Activated CD8-positive, alpha-beta T cell treated with anti-CD3 and anti-CD28 coated beads for 36 hours (primary cell): ENCODE measurements around the gene MMP13. TPM values are rescaled to one million over a fixed set of nuclear protein-coding genes. Genes with fewer than 3 reads are reported as not detected.

ENCODE experiments used
- ATAC-seq: fragments of 200-7000 bp; cut with Tn5 transposase; one replicate; pipeline ENCODE4 v1.10.0; 2021; ENCODE audit warnings: mild to moderate bottlenecking, moderate library complexity
- CTCF ChIA-PET: fragments of 350-600 bp; sonication (Branson Sonifier 250); formaldehyde crosslinking; loops from one replicate; lab custom pipeline; 2021; ENCODE audit warnings: antibody characterized with exemption; lab: Charles Lee
- POLR2A ChIA-PET: fragments of 350-600 bp; sonication (Branson Sonifier 250); formaldehyde crosslinking; loops from one replicate; lab custom pipeline; 2021; ENCODE audit warnings: antibody characterized with exemption; lab: Charles Lee
- DNase-seq: peaks from one replicate; pipeline ENCODE4 v3.0.0-alpha.2; 2020
- H3K27ac Mint-ChIP-seq: one replicate; pipeline ENCODE4 v1.8.0; 2021; ENCODE audit warnings: mild to moderate bottlenecking, mixed read lengths
- H3K27me3 Mint-ChIP-seq: one replicate; pipeline ENCODE4 v1.8.0; 2021; ENCODE audit warnings: mixed read lengths
- H3K36me3 Mint-ChIP-seq: one replicate; pipeline ENCODE4 v1.8.0; 2021; ENCODE audit warnings: low read depth, mixed read lengths
- H3K4me1 Mint-ChIP-seq: one replicate; pipeline ENCODE4 v1.8.0; 2021; ENCODE audit warnings: low read depth, mixed read lengths
- H3K4me3 Mint-ChIP-seq: one replicate; pipeline ENCODE4 v1.8.0; 2021; ENCODE audit warnings: mild to moderate bottlenecking, moderate library complexity, mixed read lengths
- H3K9me3 Mint-ChIP-seq: one replicate; pipeline ENCODE4 v1.8.0; 2021; ENCODE audit warnings: mixed read lengths
- CTCF ChIP-seq: fragments of 200-600 bp; IDR thresholded peaks from one replicate; pipeline ENCODE4 v1.8.0; 2022; ENCODE audit warnings: antibody characterized with exemption, mild to moderate bottlenecking
- intact Hi-C: fragments of 100-400 bp; cut with micrococcal nuclease; formaldehyde crosslinking; loops from one replicate; pipeline ENCODE4 v1.10.0; 2022
- total RNA-seq, 2 experiments: library from RNA; stranded (reverse); gene quantifications; one replicate each; pipeline ENCODE4 v1.2.3, GENCODE V29; 2021

The MMP13 gene
- total RNA-seq, 2 experiments from 2014 or later = not detected

DNA sequence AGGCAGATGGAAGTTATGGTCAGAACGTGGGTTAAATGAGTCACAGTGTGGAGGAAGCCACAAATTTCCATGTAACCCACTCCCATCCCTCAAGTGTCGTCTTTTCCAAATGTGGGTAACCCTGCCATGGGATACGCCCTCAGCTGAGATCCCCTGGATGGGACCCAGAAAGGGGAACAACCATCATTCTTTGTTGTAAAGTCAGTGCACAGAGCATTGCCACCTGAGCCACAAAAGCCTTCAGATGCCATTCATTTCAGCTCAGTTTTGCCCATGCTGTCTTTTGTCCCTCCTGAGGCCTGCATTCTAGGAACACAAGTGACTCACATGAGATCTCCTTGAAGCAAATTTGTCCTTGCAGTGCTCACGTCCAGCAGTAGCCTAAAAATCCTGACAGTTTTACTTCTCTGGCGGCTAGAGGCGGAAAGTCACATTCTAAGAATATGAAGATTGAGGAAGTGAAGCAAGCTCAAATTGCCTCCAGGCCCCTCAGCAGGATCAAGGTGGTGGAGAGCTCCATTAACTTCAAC is 30.6 kb downstream of the MMP13 start:
- H3K27me3 Mint-ChIP-seq = peaks cover 12% of the 10 kb centered on the region
- H3K4me3 Mint-ChIP-seq = no peak overlapping the region
- no peaks in the 10 kb centered on the region for H3K36me3 Mint-ChIP-seq
- no peak overlapping the region for H3K27ac Mint-ChIP-seq
- POLR2A ChIA-PET = no interaction called here
- ATAC-seq (no peak), DNase-seq (no peak)
- intact Hi-C loops = no loop called here
- peaks cover 5% of the 10 kb centered on the region for H3K4me1 Mint-ChIP-seq
- CTCF ChIA-PET = interaction anchor here (1.6 to 2.4 kb wide), 2 partner anchors 10 to 17 kb away, joined by 8 to 10 read pairs; no protein-coding TSS in a partner anchor
- no peaks in the 10 kb centered on the region for H3K9me3 Mint-ChIP-seq
- no peak for TF ChIP-seq CTCF

- Mint-ChIP-seq H3K27ac (no peak overlapping the region), H3K4me1 (peaks cover 5% of the 10 kb centered on the region), H3K36me3 (no peaks in the 10 kb centered on the region), H3K4me3 (no peak overlapping the region), H3K9me3 (no peaks in the 10 kb centered on the region), H3K27me3 (peaks cover 14% of the 10 kb centered on the region)
- no peak for DNase-seq
- TF ChIP-seq CTCF = no peak
- POLR2A ChIA-PET = no interaction called here
- no peak for ATAC-seq
- intact Hi-C loops = no loop called here
- CTCF ChIA-PET = interaction anchor here (1.0 to 1.4 kb wide), 2 partner anchors 19 to 127 kb away, joined by 3 read pairs; no protein-coding TSS in a partner anchor
Measured at GRCh38 chr11:102921587-102922220, 33.8 kb downstream of the MMP13 start.

DNA sequence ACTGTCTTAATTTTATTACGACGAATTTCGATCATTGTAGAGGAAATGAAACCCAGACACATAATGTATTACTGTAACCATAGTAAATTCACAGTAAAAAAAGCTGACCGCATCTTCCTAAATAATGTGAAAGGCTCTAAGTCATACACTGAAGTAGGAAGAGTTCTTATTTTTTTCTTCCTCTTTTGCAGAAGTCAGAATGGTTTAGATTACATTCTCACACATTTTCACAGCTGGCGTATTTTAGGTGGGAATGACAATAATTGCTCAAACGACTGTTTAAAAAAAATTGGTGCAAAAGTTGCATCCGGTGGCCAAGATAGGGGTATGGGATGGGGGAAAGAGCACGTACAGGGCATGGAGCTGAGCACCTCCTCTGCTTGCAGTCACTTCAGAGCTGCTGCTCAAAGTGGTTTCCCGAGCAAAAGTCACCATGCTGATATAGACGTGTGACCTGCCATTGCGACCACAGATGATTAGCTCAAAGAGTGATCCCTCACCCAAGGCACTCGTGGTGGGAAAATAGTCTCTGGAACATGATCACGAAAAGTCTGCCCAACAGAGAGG is 35.3 kb downstream of the MMP13 start:
- intact Hi-C loops = no loop called here
- POLR2A ChIA-PET = no interaction called here
- Mint-ChIP-seq H3K27me3 (peaks cover 14% of the 10 kb centered on the region), H3K36me3 (no peaks in the 10 kb centered on the region), H3K9me3 (no peaks in the 10 kb centered on the region), H3K4me3 (no peak overlapping the region), H3K27ac (no peak overlapping the region), H3K4me1 (peaks cover 5% of the 10 kb centered on the region)
- no peak for ATAC-seq
- no peak for TF ChIP-seq CTCF
- DNase-seq = peak; percentile 3
- CTCF ChIA-PET = interaction anchor here (1.5 to 2.1 kb wide), 2 partner anchors 10 to 21 kb away, joined by 4 to 12 read pairs; no protein-coding TSS in a partner anchor

- Mint-ChIP-seq H3K9me3 (no peaks in the 10 kb centered on the region), H3K27ac (no peak overlapping the region), H3K4me3 (no peak overlapping the region), H3K27me3 (peaks cover 3% of the 10 kb centered on the region), H3K36me3 (no peaks in the 10 kb centered on the region), H3K4me1 (peaks cover 1% of the 10 kb centered on the region)
- ChIA-PET POLR2A (no interaction called here), CTCF (interaction anchor here (0.8 to 2.6 kb wide), 11 partner anchors 10 to 686 kb away, joined by 3 to 19 read pairs (median 4); no protein-coding TSS in a partner anchor)
- ATAC-seq = no peak
- DNase-seq = no peak
- intact Hi-C loops = no loop called here
- no peak for TF ChIP-seq CTCF
Measured at GRCh38 chr11:102915044-102915375, 40.5 kb downstream of the MMP13 start.
